Peyer's patch (tissue), 4 donors: ENCODE data around the gene OR51B4.

ENCODE experiments used
- POLR2A ChIP-seq, 2 donors: fragments of 450-650 bp; IDR thresholded peaks; one replicate each; pipeline ENCODE4 v1.5.1; 2017; ENCODE audit warnings: antibody characterized with exemption in 2 of 2, mild to moderate bottlenecking in 2 of 2, moderate library complexity in 2 of 2
- TF ChIP-seq, protein P1 (sequence below), 6 experiments: fragments of 450-650 bp in 4 of 6; fragments of 200-600 bp in 2 of 6; sonication (generic) in 1 of 6; IDR thresholded peaks; one replicate each; pipeline ENCODE4 v1.5.1; 2017 to 2019; ENCODE audit warnings: antibody characterized with exemption in 6 of 6, mild to moderate bottlenecking in 3 of 6, moderate library complexity in 1 of 6

DNA sequence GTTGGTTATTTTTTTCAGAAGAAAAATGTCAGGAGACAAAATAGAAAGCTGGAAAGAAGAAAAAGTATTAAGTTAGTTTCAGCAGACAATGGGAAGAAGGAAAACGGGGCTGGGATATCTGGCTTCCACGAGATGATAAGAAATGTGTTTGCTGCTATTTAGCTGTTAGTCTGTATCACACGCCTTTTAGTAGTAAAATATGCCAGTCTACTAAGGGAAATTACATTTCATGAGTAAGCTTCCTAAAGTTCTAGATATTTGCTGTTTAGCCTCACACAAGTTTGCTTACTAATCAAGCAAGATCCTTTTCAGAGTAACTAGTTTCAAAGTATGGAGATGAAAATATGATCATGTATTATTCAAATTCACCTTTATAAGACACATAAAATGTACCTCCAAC lies 1.5 kb downstream of the OR51B4 start:
- TF ChIP-seq, protein P1, sequence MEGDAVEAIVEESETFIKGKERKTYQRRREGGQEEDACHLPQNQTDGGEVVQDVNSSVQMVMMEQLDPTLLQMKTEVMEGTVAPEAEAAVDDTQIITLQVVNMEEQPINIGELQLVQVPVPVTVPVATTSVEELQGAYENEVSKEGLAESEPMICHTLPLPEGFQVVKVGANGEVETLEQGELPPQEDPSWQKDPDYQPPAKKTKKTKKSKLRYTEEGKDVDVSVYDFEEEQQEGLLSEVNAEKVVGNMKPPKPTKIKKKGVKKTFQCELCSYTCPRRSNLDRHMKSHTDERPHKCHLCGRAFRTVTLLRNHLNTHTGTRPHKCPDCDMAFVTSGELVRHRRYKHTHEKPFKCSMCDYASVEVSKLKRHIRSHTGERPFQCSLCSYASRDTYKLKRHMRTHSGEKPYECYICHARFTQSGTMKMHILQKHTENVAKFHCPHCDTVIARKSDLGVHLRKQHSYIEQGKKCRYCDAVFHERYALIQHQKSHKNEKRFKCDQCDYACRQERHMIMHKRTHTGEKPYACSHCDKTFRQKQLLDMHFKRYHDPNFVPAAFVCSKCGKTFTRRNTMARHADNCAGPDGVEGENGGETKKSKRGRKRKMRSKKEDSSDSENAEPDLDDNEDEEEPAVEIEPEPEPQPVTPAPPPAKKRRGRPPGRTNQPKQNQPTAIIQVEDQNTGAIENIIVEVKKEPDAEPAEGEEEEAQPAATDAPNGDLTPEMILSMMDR (IDR thresholded peaks at IDR 0.05) = no peak
- no peak for TF ChIP-seq POLR2A (IDR thresholded peaks at IDR 0.05)
